Colonic mucosa (tissue), 4 donors: ENCODE results near the gene UBE3A. TPM values are rescaled to one million over a fixed set of nuclear protein-coding genes. Genes with fewer than 3 reads are reported as not detected.

ENCODE experiments used
- DNase-seq: peaks from one replicate; pipeline ENCODE4 v3.0.0-alpha.2; 2020
- H3K27ac ChIP-seq: fragments of 200-600 bp; one replicate; pipeline ENCODE4 v1.8.0; 2021
- H3K27me3 ChIP-seq: fragments of 200-600 bp; one replicate; pipeline ENCODE4 v1.8.0; 2021
- H3K36me3 ChIP-seq: fragments of 200-600 bp; one replicate; pipeline ENCODE4 v1.8.0; 2021
- H3K4me1 ChIP-seq: fragments of 200-600 bp; one replicate; pipeline ENCODE4 v1.8.0; 2021; ENCODE audit warnings: mild to moderate bottlenecking
- H3K4me3 ChIP-seq: fragments of 200-600 bp; one replicate; pipeline ENCODE4 v1.8.0; 2021
- H3K9ac ChIP-seq, 2 donors: one replicate each; pipeline ENCODE4 v1.7.0; 2013; ENCODE audit warnings: control low read depth in 2 of 2, low read depth in 2 of 2, low read length in 2 of 2
- H3K9me3 ChIP-seq: fragments of 200-600 bp; one replicate; pipeline ENCODE4 v1.8.0; 2021
- CTCF ChIP-seq: fragments of 200-600 bp; IDR thresholded peaks from one replicate; pipeline ENCODE4 v1.8.0; 2022; ENCODE audit warnings: antibody characterized with exemption, mild to moderate bottlenecking
- intact Hi-C: fragments of 100-400 bp; cut with DNase I; formaldehyde crosslinking; loops from one replicate; pipeline ENCODE4 v1.14.1; 2022
- total RNA-seq, 2 donors: library from RNA; stranded (reverse); fragmentation: NEBNext Ultra II Directional in 1 of 2; extraction: Animal tissue kit (Norgen Biotek cat#: 25700) in 1 of 2; gene quantifications; one replicate each; pipeline ENCODE4 v1.2.1, GENCODE V29; 2021
- donor health status: healthy.
- donor health status: DM: no; HTN: no; CAD: no.
- donor health status: DM: no; HTN: no; CAD: no.

The UBE3A gene
- total RNA-seq, 2 donors from 2014 or later: 83.9 to 92.2 TPM

DNA sequence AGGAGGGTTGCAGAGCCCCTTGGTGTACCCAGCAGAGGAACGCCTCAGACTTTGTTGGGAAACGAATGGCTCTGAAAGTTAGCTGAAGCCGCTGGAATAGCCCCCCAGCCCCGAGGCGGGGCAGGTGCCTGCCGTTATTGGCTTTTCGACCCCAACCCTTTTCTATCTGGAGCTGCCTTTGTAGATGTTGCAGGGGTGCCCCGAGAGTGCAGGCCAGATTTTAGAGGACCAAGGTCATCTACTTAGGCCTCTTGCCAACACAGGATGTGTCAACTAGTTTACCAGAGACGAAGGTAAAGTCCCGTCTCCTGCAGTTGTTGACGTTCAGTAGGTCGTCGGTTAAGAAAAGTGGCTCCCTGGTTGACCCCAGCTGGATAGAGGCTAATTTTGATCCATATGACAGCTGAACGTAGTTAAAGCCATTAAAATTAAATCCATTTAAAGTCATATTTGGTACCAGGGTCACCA, 579 bp upstream of the UBE3A start:
- peak overlapping the region; percentile 91 for H3K27ac ChIP-seq
- DNase-seq: peak; percentile 45
- no peaks in the 10 kb centered on the region for H3K9me3 ChIP-seq
- H3K4me3 ChIP-seq: peak overlapping the region; percentile 77
- intact Hi-C loops: loop anchor here (10.0 kb wide), 2 partner anchors 65 to 485 kb away; partner anchors contain the start of genes SNRPN and SNURF
- no peaks in the 10 kb centered on the region for H3K27me3 ChIP-seq
- TF ChIP-seq CTCF: no peak
- no peaks in the 10 kb centered on the region for H3K36me3 ChIP-seq
- H3K9ac ChIP-seq: peak overlapping the region; percentile 68 to 87
- H3K4me1 ChIP-seq: peaks cover 4% of the 10 kb centered on the region

- peak overlapping the region; percentile 77 for H3K4me3 ChIP-seq
- intact Hi-C loops: loop anchor here (10.0 kb wide), 2 partner anchors 63 to 483 kb away; partner anchors contain the start of genes SNRPN and SNURF
- peaks cover 9% of the 10 kb centered on the region for H3K4me1 ChIP-seq
Measured at GRCh38 chr15:25437777-25438600, 835 bp downstream of the UBE3A start.

GRCh38 chr15:25436707-25437106, 2.1 kb downstream of the UBE3A start:
- no peaks in the 10 kb centered on the region for H3K36me3 ChIP-seq
- peak overlapping the region in 1 of 2 donors; percentile 87 for H3K9ac ChIP-seq
- no peaks in the 10 kb centered on the region for H3K27me3 ChIP-seq
- DNase-seq: no peak
- H3K27ac ChIP-seq: no peak overlapping the region
- H3K4me3 ChIP-seq: no peak overlapping the region
- peaks cover 17% of the 10 kb centered on the region for H3K4me1 ChIP-seq
- intact Hi-C loops: loop anchor here (10.0 kb wide), 2 partner anchors 62 to 482 kb away; partner anchors contain the start of genes SNRPN and SNURF
- TF ChIP-seq CTCF: no peak
- no peaks in the 10 kb centered on the region for H3K9me3 ChIP-seq

More at GRCh38 chr15:25437777-25438600, 835 bp downstream of the UBE3A start:
- Histone ChIP-seq H3K9me3 (no peaks in the 10 kb centered on the region), H3K27ac (peak overlapping the region; percentile 91), H3K27me3 (no peaks in the 10 kb centered on the region), H3K9ac (peak overlapping the region; percentile 87), H3K36me3 (no peaks in the 10 kb centered on the region)
- peak; percentile 56 for DNase-seq
- TF ChIP-seq CTCF: peak; percentile 23

GRCh38 chr15:25435474-25436243, 3.2 kb downstream of the UBE3A start:
- no peak overlapping the region for H3K9ac ChIP-seq
- DNase-seq: no peak
- no peak overlapping the region for H3K4me3 ChIP-seq
- H3K27ac ChIP-seq: no peak overlapping the region
- no peaks in the 10 kb centered on the region for H3K9me3 ChIP-seq
- no peaks in the 10 kb centered on the region for H3K36me3 ChIP-seq
- peaks cover 17% of the 10 kb centered on the region for H3K4me1 ChIP-seq
- H3K27me3 ChIP-seq: no peaks in the 10 kb centered on the region
- intact Hi-C loops: loop anchor here (10.0 kb wide), 2 partner anchors 61 to 481 kb away; partner anchors contain the start of genes SNRPN and SNURF
- TF ChIP-seq CTCF: no peak
